Gastroesophageal sphincter (tissue), 4 donors: ENCODE results near the gene ZMYND11. TPM values are rescaled to one million over a fixed set of nuclear protein-coding genes. Genes with fewer than 3 reads are reported as not detected.

Source experiments
- ATAC-seq: fragments of 150-250 bp; one replicate; pipeline ENCODE4 v1.9.1; 2016; ENCODE audit warnings: mild to moderate bottlenecking, moderate library complexity
- H3K27ac ChIP-seq, 4 donors: fragments of 200-600 bp; sonication (generic) in 3 of 4; 1 replicate in 3 of 4; 2 replicates in 1 of 4; pipeline ENCODE4 v1.5.1; 2016 to 2019
- H3K27me3 ChIP-seq: fragments of 200-600 bp; sonication (generic); one replicate; pipeline ENCODE4 v1.5.1; 2019
- H3K36me3 ChIP-seq, 2 donors: fragments of 200-600 bp; sonication (generic); one replicate each; pipeline ENCODE4 v1.5.1; 2019; ENCODE audit warnings: control low read depth in 1 of 2
- H3K4me1 ChIP-seq, 3 donors: fragments of 200-600 bp; sonication (generic); 1 replicate in 2 of 3; 2 replicates in 1 of 3; pipeline ENCODE4 v1.5.1; 2016 to 2019; ENCODE audit warnings: control low read depth in 2 of 3
- H3K4me3 ChIP-seq, 2 donors: fragments of 200-600 bp; sonication (generic); one replicate each; pipeline ENCODE4 v1.5.1; 2019; ENCODE audit warnings: mild to moderate bottlenecking in 1 of 2, moderate library complexity in 1 of 2
- H3K9me3 ChIP-seq, 3 donors: fragments of 200-600 bp; sonication (generic); one replicate each; pipeline ENCODE4 v1.5.1; 2017 to 2019; ENCODE audit warnings: control low read depth in 2 of 3
- CTCF ChIP-seq, 4 experiments: fragments of 200-600 bp in 2 of 4; fragments of 450-650 bp in 2 of 4; sonication (generic) in 1 of 4; IDR thresholded peaks; one replicate each; pipeline ENCODE4 v1.5.1; 2017 to 2019; ENCODE audit warnings: antibody characterized with exemption in 4 of 4, mild to moderate bottlenecking in 2 of 4, moderate library complexity in 2 of 4
- EP300 ChIP-seq: sonication (generic); formaldehyde crosslinking; IDR thresholded peaks from one replicate; pipeline ENCODE4 v1.6.1; 2017; ENCODE audit warnings: antibody characterized with exemption, mild to moderate bottlenecking
- POLR2A ChIP-seq, 2 donors: fragments of 450-650 bp; IDR thresholded peaks; one replicate each; pipeline ENCODE4 v1.6.1; 2017; ENCODE audit warnings: antibody characterized with exemption in 2 of 2, mild to moderate bottlenecking in 2 of 2, moderate library complexity in 1 of 2
- POLR2AphosphoS5 ChIP-seq: sonication (generic); formaldehyde crosslinking; IDR thresholded peaks from one replicate; pipeline ENCODE4 v1.6.1; 2017; ENCODE audit warnings: antibody characterized with exemption
- WGBS, 2 donors: methylation state at CpG; one replicate each; pipeline ENCODE4 v1.1.5; 2018; ENCODE audit warnings: low coverage in 1 of 2; 5-methylcytosine and 5-hydroxymethylcytosine counted together
- total RNA-seq, 4 donors: library from RNA; depleted of rRNA; stranded (reverse); fragments of >200 nt; gene quantifications; one replicate each; pipeline ENCODE4 v1.1.0, GENCODE V29; 2016

Gene ZMYND11
- total RNA-seq, 4 donors from 2014 or later, result 131 to 176 (median 166) TPM

GRCh38 chr10:288316-289200, 153.3 kb downstream of the ZMYND11 start:
- H3K36me3 ChIP-seq, result peaks cover 0 to 83% of the 10 kb centered on the region in 2 donors

GRCh38 chr10:289581-289980, 154.3 kb downstream of the ZMYND11 start:
- 100% methylated on average over 2 of the region's 9 CpGs; no CpG with 5 or more reads in 1 of the 2 donors for WGBS, 2 donors
- Histone ChIP-seq H3K27ac (no peak overlapping the region), H3K27me3 (no peaks in the 10 kb centered on the region), H3K4me1 (peaks cover 0 to 19% (median 0%) of the 10 kb centered on the region in 3 donors), H3K4me3 (no peak overlapping the region), H3K36me3 (peaks cover 0 to 73% of the 10 kb centered on the region in 2 donors), H3K9me3 (no peaks in the 10 kb centered on the region)
- TF ChIP-seq CTCF (IDR thresholded peaks at IDR 0.05), result no peak
- no peak for TF ChIP-seq EP300
- TF ChIP-seq POLR2AphosphoS5, result no peak
- no peak for TF ChIP-seq POLR2A (IDR thresholded peaks at IDR 0.05)
- ATAC-seq, result no peak

More at GRCh38 chr10:288316-289200, 153.3 kb downstream of the ZMYND11 start:
- H3K4me1 ChIP-seq, result peaks cover 0 to 19% (median 0%) of the 10 kb centered on the region in 3 donors
- H3K27me3 ChIP-seq, result no peaks in the 10 kb centered on the region
- no peaks in the 10 kb centered on the region for H3K9me3 ChIP-seq
- TF ChIP-seq EP300 (no peak), CTCF (IDR thresholded peaks at IDR 0.05) (no peak), POLR2A (IDR thresholded peaks at IDR 0.05) (no peak), POLR2AphosphoS5 (no peak)
- no peak for ATAC-seq
- WGBS, 2 donors, result 90 to 97% methylated on average over 15 to 23 of the region's 27 CpGs
- H3K27ac ChIP-seq, result peak overlapping the region in 1 of 4 donors; percentile 3
- no peak overlapping the region for H3K4me3 ChIP-seq

GRCh38 chr10:290026-290725, 154.9 kb downstream of the ZMYND11 start:
- TF ChIP-seq EP300, result no peak
- TF ChIP-seq POLR2A (IDR thresholded peaks at IDR 0.05), result no peak
- TF ChIP-seq CTCF (IDR thresholded peaks at IDR 0.05), result no peak
- TF ChIP-seq POLR2AphosphoS5, result no peak
- no peak overlapping the region for H3K27ac ChIP-seq
- WGBS, 2 donors, result 92 to 98% methylated on average over 4 to 9 of the region's 17 CpGs
- peaks cover 0 to 19% (median 0%) of the 10 kb centered on the region in 3 donors for H3K4me1 ChIP-seq
- no peak for ATAC-seq
- peaks cover 0 to 67% of the 10 kb centered on the region in 2 donors for H3K36me3 ChIP-seq
- H3K9me3 ChIP-seq, result no peaks in the 10 kb centered on the region
- H3K27me3 ChIP-seq, result no peaks in the 10 kb centered on the region
- no peak overlapping the region for H3K4me3 ChIP-seq

GRCh38 chr10:293636-294035, 158.4 kb downstream of the ZMYND11 start:
- no peak overlapping the region for H3K27ac ChIP-seq
- H3K4me3 ChIP-seq, result no peak overlapping the region
- peaks cover 0 to 44% of the 10 kb centered on the region in 2 donors for H3K36me3 ChIP-seq
- no peaks in the 10 kb centered on the region for H3K9me3 ChIP-seq
- no peak for TF ChIP-seq POLR2A (IDR thresholded peaks at IDR 0.05)
- TF ChIP-seq EP300, result no peak
- TF ChIP-seq CTCF (IDR thresholded peaks at IDR 0.05), result no peak
- TF ChIP-seq POLR2AphosphoS5, result no peak
- peaks cover 0 to 23% (median 0%) of the 10 kb centered on the region in 3 donors for H3K4me1 ChIP-seq
- 66 to 84% methylated on average over 4 of the region's 4 CpGs for WGBS, 2 donors
- H3K27me3 ChIP-seq, result no peaks in the 10 kb centered on the region
- ATAC-seq, result no peak
